Stimulated activated CD8-positive, alpha-beta memory T cell treated with anti-CD3 and anti-CD28 coated beads, Interleukin-12 subunit alpha, Interleukin-12 subunit beta, amount 100 ng/mL, for 1 hour (primary cell): Measurements from ENCODE around the gene CBX8.

ENCODE experiments used
- DNase-seq: peaks from one replicate; pipeline ENCODE4 v3.0.0-alpha.2; 2020; ENCODE audit warnings: low read depth

The CBX8 gene

DNA sequence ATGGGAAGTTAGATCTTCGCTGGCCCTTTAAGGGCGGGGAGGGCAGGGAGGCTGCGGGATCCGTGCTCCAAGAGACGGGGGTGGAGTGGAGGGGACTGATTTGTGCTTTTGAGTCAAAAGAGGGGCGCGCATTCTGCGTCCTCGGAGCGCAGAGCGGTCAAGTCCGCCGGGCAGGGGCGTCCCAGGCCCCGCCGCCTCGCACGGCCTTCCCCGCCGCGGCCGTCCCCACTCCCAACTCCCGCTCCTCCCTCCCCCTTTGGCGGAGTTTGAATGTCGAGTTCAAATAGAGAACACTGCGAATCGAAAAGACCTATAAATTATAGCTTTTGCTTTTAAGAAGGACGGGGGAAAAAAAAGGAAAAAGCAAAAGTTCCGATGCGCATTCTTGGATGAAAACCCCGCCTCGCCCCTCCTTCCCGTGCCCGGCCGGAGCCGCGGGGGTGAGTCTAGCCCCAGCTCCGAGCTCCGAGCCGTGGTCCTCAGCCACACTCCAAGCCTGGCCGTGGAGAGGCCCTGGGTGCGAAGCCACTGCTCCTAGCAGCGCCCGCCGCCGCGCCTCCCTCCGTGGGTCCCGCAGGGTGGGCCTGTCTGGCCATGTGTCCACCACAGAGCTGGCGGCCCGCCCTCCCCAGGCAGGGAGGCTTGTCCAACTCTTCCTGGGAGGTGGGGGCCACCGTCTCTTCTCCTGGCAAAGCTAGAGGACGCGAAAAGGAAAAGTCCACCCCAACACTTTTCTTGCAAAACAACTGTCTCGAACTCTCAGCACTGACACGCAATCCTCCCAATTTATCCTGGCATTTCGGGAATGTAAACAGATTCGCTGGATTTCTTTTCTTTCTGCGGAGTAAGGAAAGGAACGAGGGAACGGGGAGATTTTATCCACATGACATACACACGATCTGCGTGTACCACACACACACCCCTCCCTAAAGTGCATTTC, 3.6 kb downstream of the CBX8 start:
- DNase-seq, result no peak

DNA sequence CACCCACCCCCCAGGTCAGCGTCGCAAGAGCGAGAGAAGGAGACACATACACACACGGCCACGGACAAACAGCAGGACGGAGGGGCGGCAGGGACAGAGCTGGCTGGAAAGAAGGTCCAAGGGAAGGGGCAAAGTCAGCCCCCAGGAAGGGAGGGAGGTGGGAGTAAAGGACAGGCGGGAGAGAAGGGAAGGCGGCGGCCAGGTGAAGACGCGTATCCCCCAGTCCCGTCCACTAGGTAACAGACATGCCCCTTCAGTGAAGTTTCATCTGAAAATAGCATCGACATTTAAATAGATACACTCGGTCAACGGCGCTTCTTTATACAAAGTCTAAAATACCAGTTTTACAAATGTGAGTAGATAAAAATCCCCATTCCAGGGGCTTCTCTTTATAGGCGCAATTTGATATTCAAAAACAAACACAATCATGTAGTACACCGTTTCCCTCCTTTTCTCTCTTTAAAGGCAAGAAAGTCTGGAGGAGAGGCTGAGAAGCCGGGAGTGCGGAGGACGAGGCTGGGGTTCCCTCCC, 4.5 kb downstream of the CBX8 start:
- DNase-seq, result no peak

DNA sequence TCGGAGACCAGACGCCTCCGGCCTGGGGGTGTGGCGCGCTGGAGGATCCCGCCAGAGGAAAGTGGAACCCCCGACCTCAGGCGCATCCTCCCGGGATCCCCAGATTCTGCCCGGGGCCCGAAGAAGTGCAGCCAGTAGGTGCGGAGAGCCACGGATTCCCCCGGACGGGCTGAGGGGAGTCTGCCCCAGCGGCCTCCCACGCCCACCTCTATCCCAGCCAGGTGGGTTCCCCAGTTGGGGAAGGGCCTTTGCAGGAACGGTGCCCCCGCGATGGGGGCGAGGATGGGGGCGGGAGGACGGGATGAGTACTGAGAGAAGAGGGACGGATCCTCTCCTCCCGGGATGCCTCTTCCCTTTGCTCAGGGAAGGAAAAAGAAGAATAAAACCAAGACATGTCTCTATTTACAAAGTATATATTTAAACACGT, 5.1 kb downstream of the CBX8 start:
- DNase-seq, result no peak

DNA sequence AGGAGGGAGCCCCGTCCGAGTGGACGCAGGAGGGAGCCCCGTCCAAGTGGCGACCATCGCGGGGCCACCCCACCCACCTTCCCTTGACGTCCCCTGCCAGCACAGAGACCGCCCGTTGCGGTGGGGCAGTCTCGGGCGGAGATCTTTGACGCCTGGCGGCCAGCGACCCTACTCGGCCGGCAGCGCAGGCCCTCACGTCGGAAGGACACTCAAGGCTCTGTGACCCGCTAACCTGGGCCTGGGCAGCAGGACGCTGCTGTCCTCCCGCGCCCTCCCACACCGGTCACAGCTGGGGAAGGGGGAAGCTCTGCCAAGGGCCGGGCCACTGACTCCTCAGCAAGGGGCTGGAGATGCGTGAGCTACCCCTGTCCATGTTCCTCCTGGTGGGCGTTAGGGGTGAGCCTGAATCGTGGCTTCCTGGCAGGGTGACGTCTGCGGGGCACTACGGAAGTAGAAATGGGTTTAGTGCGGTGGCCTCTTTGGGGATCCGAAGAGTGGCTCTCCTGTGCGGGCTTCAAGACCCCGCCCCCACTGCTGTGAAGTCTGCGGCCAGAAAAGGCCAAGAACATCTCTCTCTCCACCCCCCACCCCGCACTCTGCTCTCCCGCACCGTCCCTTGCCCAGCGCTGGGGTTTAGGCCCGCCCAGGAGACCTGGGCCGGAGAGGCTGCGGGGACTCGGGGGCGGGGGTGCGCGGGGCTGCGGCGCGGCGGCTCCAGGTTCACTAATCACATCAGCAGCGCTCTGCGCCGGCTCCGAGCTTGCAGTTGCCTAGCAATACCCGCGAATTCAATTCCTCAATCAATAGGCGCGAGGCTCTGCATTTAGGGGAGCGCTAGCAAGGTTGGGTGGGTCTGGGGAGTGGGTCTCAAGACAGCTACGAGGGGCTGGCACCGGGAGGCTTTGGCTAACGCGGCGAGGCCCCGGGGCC, 5.8 kb downstream of the CBX8 start:
- no peak for DNase-seq

DNA sequence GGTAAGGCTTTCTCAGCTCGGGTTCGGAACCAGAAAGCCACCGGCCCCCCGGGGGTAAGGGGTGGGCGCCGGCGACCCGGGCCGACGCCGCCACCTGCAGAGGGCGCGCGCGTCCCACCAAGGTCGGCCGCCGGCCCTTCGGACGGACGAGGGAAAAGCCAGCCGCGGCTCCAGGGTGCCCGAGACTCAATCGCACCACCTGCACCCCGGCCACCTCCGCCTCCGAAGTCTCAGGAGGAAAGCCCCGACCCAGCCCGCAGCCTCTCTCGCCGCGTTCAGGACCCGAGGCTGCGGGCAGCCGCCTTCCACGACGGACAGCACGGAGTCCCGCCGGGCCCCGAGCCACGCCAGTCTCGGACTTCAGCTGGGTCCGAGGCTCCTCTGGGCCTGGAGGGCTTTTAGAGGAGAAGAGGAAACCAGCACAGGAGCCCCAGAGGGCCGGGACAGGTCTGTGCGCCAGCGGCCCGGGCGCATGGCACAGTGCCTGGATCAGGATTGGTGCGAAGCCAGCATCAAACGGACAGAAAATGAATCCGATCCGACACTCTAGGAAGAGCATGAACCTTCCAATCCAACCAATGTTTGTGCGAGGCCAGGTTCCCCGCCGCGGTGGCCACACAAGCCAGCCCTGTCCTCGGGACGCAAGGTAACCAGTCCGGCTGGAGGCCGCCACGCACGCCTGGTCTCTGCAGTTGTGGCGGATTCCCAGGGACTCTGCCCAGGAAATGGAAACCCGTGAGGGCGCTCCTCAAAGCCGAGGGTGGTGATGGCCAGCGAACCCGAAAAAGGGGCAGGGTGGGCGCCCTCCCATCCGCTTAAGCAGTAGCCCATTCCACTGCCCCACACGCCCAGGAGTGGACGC, 6.7 kb downstream of the CBX8 start:
- DNase-seq, result no peak

DNA sequence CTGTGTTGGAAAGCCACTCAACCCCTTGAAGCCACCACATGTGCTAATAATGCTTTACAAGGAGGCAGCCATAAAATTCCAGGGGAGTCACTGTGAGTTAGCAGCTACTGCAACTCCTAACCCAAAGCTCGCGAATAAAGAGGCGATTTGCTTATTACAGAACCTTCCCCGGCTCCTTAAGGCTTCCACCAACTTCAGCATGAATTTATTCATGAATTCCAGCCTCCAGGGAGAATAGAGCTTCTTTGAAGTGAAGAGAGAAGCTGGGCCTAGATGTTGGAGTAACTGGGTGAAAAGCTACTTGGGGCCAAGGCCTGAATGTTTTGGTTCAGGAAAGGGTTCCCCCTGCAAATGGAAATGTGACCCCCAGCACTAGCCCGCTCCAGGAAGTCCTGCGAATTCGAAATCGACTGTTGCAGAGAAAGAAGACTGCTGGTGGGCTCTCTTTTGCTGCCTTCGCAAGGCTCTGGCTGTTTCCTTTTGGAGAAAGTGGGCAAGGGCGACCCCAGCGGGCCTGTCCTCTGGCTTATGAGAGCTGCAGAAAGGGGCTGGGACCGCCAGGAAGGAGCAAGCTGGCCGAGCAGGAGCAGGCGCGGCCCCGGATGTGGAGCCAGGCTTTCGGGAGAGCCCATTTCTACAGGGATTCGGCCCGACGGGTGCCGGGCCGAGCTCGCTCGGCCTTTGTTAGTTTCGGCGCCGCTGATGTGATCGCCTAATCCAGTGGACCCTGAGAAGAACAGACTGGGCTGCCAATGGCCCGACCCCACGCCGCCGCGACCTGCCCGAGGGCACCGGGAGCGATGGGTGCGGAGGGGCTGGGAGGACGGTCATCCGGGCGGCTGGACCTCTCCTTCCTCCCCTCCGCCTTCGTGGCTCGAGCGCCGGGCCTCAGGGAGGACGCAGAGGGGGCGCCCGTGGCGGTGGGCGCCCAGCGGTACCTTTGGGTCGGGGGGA, 7.6 kb downstream of the CBX8 start:
- no peak for DNase-seq

DNA sequence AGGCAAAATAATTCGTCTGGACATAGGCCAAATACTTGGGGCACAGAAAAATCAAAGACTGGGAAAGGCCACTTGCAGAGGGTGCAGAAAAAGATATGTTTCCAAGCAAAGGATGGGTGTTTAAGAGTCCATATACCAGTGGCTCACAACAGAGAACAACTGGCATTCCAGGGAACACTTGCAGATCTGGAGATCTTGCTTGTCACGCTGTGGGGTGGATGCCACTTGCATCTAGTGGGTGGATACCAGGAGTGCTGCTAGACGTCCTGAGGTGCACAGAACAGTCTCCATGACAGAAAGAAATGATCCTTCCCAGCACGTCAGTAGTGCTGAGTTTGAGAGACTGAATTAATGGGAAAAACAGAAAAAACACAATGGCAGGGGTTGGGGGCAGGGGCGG, 8.4 kb downstream of the CBX8 start:
- DNase-seq, result no peak

DNA sequence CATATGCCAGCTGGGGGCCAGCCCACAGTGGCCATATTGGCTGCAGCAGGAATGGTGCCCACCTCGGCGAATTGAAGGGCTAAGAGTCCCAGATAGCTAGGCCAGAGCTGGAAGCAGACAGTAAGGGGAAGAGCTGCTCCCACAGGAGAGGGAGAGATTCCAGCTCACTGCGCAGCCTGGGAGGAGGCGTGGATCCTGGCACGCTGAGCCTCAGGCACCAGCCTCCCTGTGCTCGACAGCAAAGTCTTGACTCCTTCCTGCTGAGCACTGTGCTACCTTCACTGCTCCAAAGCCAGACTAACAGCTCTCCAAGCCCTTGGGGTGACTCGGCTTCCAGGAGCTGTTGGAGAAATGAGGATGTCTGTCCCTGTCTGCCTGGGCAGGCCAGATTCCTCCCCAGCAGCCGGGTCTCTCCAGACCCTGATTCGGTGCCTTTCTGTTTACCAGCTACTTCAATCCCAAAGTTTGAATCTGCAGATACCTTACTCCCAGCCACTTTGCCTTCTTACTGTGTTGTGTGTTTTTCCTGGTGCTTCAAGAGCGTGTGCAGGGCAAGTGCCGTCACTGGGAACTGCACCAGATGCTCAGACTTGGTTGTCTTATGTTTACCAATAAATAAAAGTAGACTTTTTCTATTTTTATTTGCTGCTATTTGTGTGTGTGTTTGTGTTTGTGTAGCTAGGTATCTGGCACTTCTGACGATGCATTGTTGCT, 9.8 kb downstream of the CBX8 start:
- no peak for DNase-seq

DNA sequence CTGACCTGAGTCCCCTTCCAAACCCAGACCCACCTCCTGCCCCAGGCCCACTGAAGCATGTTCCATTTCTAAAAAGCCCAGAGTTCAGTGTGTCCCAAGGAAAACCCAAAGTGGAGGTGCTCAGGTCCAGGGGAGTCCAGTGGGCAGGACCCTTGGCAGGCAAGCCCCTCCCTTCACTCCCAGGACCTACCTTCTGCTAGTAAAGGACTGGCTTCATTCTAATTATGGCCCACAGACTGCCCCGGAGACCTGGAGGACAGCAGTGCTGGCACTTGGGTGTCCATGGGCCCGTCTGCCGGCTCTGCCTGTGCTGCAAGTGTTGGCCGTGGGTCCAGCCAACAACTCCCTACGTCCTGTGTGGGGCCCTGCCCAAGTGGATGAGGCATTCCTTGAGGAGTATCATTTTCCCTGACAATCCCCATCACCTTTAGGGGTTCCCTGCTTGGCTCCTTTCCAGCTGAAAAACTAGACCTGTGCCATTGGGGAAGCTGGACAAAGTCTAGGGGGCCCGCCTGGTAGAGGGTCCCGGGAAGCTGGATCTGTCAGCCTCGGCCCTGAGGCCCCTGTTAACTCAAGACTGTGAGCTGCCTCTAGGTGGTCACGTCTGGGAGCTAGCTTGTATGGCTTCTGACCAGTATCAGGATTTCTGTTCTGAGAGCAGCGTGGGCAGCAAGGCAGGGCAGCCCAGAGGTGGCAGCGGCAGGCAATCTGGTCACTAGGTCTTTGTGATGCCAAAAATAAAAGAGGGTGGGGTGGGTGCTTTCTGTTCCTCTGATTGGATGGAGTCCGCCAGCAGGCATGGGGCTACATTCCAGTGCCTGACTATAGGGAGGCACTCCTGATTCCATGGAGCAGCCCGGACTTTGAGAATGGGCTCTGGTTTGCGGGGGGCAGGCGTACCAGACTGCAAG, 10.7 kb downstream of the CBX8 start:
- DNase-seq, result no peak

DNA sequence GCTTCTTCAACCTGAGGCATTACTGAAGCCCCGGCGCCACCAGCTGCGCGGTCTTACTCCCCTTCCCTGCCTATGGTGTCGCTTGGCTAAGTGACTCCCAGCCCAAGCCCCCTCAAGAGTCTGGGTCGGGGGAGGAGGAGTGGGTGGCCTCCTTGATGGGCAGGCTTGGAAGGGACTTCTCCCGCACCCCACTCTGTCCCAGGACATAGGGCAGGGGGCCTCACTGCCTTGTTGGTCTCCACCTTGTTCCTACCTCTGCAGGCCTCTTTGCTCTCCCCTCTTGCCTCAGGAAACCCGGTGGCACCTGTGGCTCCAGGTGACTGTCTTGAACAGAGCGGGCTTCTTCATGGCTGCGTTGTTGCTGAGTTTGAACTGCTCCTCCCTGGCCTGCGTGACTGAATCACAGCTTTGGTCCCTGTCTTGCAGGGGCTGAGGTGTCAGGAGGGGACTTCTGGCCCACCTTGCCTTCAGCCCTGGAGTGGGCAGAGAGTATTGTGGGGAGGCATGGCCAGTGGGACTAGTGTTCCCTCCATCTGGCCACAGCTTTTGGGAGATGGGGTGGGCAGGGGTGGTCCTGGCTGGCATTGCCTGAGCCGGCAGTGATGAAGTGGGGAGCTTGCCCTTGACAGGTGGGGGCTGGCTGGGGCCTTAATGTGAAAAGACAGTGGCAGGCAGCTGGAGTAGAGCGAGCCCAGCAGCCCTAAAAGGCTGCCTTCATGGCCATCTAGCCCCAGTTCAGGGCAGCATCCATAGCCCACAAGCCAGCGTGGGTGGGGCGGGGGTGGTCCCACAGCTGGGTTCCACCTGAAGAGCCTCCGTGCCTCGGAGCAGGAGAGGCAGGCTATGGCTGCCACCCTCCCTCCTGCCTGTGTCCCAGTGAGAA, 11.6 kb downstream of the CBX8 start:
- no peak for DNase-seq

DNA sequence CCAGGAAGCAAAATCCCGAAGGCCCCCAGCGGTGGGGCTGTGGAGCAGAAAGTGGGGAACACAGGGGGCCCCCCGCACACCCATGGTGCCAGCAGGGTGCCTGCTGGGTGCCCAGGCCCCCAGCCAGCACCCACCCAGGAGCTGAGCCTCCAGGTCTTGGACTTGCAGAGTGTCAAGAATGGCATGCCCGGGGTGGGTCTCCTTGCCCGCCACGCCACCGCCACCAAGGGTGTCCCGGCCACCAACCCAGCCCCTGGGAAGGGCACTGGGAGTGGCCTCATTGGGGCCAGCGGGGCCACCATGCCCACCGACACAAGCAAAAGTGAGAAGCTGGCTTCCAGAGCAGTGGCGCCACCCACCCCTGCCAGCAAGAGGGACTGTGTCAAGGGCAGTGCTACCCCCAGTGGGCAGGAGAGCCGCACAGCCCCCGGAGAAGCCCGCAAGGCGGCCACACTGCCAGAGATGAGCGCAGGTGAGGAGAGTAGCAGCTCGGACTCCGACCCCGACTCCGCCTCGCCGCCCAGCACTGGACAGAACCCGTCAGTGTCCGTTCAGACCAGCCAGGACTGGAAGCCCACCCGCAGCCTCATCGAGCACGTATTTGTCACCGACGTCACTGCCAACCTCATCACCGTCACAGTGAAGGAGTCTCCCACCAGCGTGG, 12.4 kb downstream of the CBX8 start:
- DNase-seq, result no peak

DNA sequence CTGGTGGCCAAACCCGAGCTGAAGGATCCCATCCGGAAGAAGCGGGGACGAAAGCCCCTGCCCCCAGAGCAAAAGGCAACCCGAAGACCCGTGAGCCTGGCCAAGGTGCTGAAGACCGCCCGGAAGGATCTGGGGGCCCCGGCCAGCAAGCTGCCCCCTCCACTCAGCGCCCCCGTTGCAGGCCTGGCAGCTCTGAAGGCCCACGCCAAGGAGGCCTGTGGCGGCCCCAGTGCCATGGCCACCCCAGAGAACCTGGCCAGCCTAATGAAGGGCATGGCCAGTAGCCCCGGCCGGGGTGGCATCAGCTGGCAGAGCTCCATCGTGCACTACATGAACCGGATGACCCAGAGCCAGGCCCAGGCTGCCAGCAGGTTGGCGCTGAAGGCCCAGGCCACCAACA, 13.0 kb downstream of the CBX8 start:
- no peak for DNase-seq

DNA sequence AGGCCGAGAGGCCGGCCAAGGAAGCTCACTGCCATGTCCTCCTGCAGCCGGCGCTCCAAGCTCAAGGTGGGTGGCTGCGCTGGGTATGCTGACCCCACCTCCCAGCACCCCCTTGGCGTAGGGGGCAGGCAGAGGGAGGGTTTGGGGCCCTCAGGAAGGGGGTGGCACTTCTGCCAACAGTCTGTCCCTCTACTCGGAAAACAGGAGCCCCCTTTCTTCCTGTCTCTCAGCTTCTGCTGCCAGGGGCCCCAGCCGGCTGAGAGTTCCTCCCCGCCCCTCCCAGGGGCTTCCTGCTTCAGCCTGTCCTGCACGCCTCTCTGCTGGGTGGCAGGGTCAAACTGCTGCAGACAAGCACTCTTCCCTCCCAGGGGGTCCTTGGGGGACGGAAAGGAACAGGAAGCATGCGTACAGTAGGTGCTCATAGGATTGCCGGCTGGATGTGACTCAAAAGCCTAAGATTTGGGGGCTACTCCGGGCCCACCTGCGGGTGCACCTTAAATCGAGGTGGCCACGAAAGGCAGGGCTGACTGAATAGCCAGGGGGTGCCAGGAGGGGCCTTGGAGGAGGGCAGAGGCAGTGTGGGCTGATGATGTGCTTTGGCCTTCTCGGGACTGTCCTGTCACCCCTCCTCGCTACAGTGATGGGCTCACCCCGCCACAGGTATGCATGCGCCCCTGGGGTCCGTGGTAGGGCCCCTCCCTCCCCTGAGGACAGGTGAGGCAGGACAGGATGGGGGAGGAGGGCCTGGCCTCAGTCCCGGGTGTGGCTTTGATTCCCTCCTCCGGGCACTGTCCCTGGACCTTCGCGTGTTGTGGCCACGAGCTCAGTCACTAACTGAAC, 14.9 kb downstream of the CBX8 start:
- no peak for DNase-seq

DNA sequence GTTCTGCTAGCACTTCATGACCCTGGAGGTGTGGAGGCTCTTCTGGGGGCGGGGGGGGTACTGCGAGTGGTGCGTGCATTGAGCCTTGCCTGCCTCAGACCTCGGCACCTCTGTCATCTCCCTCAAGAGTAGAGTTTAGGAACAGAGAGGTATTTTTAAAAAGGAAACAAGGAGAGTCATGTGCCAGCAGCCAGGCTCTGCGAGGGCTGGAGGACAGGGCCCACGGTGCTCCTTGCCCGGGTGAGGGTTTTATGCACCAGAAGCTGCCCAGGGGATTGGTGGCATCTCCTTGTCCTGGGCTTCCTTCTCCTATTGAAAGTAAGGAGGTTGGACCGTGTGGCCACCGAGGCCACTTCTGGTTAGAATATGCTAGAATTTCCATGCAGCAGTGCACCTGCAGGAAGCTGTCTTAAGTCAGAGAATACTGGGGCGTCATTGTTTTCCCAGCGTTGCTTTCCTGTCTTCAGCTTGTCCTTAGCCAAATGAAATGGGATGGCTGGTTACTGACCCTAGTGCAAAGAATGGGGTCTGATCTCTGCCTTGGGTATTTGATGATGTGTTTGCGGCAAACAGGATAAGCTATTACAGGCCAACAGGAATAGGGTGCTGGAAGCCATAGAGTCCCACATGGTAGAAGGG, 15.7 kb downstream of the CBX8 start:
- no peak for DNase-seq

DNA sequence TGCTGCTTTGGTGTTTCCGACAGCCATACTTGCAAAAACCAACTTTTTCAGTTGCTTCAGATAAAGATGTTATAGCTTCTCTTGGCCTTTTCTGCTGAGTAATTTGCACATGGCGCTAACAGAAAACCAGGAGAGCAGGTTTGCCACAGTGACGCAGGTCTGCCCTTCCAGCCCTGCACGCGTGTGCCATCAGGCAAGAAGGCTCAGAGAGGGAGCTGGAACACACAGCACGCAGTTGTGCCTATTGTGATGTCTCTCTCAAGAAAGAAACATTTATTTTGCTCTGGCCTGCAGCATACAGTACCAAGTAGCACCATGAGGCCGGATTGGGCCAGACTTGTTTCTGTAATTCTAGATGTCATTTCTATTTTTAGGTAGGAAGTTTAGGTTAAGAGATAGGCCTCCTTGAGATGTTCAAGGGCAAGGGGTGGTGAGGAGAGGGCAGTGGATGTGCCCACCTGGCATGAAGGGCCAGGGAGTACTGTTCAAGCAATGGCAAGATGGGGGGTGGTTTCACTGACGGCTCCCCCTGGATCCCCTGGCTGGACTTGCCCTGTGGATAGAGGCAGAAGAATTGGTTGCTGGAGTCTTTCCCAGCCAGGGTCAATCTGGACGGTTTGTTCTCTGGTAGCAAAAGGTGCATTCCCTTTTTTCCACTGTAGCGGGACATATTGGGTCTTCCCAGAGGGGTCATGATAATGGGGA, 17.1 kb downstream of the CBX8 start:
- DNase-seq, result no peak
